Stomach (tissue), 4 donors: ENCODE results near the gene ZMAT5.

Source experiments
- CTCF ChIP-seq, 7 experiments: fragments of 450-650 bp in 4 of 7; fragments of 200-600 bp in 3 of 7; sonication (generic) in 3 of 7; IDR thresholded peaks; one replicate each; pipeline ENCODE4 v1.5.1; 2016 to 2019; ENCODE audit warnings: antibody characterized with exemption in 7 of 7, control low read depth in 2 of 7, mild to moderate bottlenecking in 1 of 7
- EP300 ChIP-seq: sonication (generic); formaldehyde crosslinking; IDR thresholded peaks from one replicate; pipeline ENCODE4 v1.6.1; 2017; ENCODE audit warnings: antibody characterized with exemption
- POLR2A ChIP-seq, 4 donors: fragments of 450-650 bp; IDR thresholded peaks; one replicate each; pipeline ENCODE4 v1.6.1; 2016; ENCODE audit warnings: antibody characterized with exemption in 4 of 4, control low read depth in 2 of 4, mild to moderate bottlenecking in 1 of 4, moderate library complexity in 1 of 4
- POLR2AphosphoS5 ChIP-seq, 3 donors: sonication (generic); formaldehyde crosslinking; IDR thresholded peaks; one replicate each; pipeline ENCODE4 v1.6.1; 2016; ENCODE audit warnings: antibody characterized with exemption in 3 of 3

- TF ChIP-seq POLR2A (IDR thresholded peaks at IDR 0.05) (no peak), CTCF (IDR thresholded peaks at IDR 0.05) (no peak), EP300 (no peak), POLR2AphosphoS5 (IDR thresholded peaks at IDR 0.05) (no peak)
These were observed 45.9 kb downstream of the ZMAT5 start for GRCh38 chr22:29720811-29721323.
